DOHH2 (cell line): ENCODE data around the gene ELAVL3.

ENCODE experiments used
- H3F3A ChIP-seq: fragments of 200-600 bp; sonication (generic), shearing (Covaris generic); 2 replicates; pipeline ENCODE4 v1.6.0; 2016; ENCODE audit warnings: antibody characterized with exemption, mild to moderate bottlenecking; ENCODE audit not compliant: control insufficient read depth, insufficient read depth
- H3K27ac ChIP-seq: fragments of 200-600 bp; sonication (generic); 2 replicates; pipeline ENCODE4 v1.5.1; 2014; ENCODE audit warnings: low read depth, mild to moderate bottlenecking, low read length, moderate library complexity
- H3K27me3 ChIP-seq: fragments of 200-600 bp; sonication (generic); 2 replicates; pipeline ENCODE4 v1.6.1; 2014; ENCODE audit warnings: mild to moderate bottlenecking, low read length, mixed read lengths; ENCODE audit not compliant: control insufficient read depth
- H3K36me3 ChIP-seq: fragments of 200-600 bp; sonication (generic); 2 replicates; pipeline ENCODE4 v1.6.1; 2014; ENCODE audit warnings: mild to moderate bottlenecking, low read length, moderate library complexity, mixed read lengths; ENCODE audit not compliant: control insufficient read depth
- H3K4me1 ChIP-seq: fragments of 200-600 bp; sonication (generic); 2 replicates; pipeline ENCODE4 v1.6.1; 2014; ENCODE audit warnings: mild to moderate bottlenecking, low read length, mixed read lengths; ENCODE audit not compliant: control insufficient read depth
- H3K4me2 ChIP-seq: fragments of 200-600 bp; sonication (generic); 2 replicates; pipeline ENCODE4 v1.6.0; 2014; ENCODE audit warnings: mild to moderate bottlenecking, low read length, moderate library complexity
- H3K4me3 ChIP-seq: fragments of 200-600 bp; sonication (generic); 2 replicates; pipeline ENCODE4 v1.5.1; 2014; ENCODE audit warnings: mild to moderate bottlenecking, low read length, mixed read lengths
- H3K79me2 ChIP-seq: fragments of 200-600 bp; sonication (generic); 2 replicates; pipeline ENCODE4 v1.6.1; 2014; ENCODE audit warnings: mild to moderate bottlenecking, low read length, mixed read lengths; ENCODE audit not compliant: control insufficient read depth
- H3K9me2 ChIP-seq: fragments of 200-600 bp; sonication (generic); replicated peaks from 2 replicates; pipeline ENCODE4 v1.6.1; 2014; ENCODE audit warnings: mild to moderate bottlenecking, low read length, mixed read lengths; ENCODE audit not compliant: control insufficient read depth
- H3K9me3 ChIP-seq: fragments of 200-600 bp; sonication (generic); 2 replicates; pipeline ENCODE4 v1.6.1; 2014; ENCODE audit warnings: antibody characterized with exemption, low read length, mixed read lengths; ENCODE audit not compliant: control insufficient read depth, insufficient read depth
- H4K20me1 ChIP-seq: fragments of 200-600 bp; sonication (generic); 2 replicates; pipeline ENCODE4 v1.6.0; 2014; ENCODE audit warnings: low read depth, mild to moderate bottlenecking, antibody characterized with exemption, low read length, moderate library complexity; ENCODE audit not compliant: control insufficient read depth, insufficient read depth
- EZH2phosphoT487 ChIP-seq: fragments of 200-600 bp; sonication (generic); IDR thresholded peaks from 2 replicates; pipeline ENCODE4 v1.6.1; 2017; ENCODE audit warnings: borderline replicate concordance, mild to moderate bottlenecking, antibody characterized with exemption, low read length, moderate library complexity, mixed read lengths
- TF ChIP-seq, protein P1 (sequence below): fragments of 200-600 bp; sonication (generic); IDR thresholded peaks from one replicate; pipeline ENCODE4 v1.5.1; 2014; ENCODE audit warnings: antibody characterized with exemption, mild to moderate bottlenecking, low read depth, low read length; ENCODE audit not compliant: poor library complexity, severe bottlenecking

The ELAVL3 gene

GRCh38 chr19:11519138-11519537 lies 38.3 kb upstream of the ELAVL3 start:
- TF ChIP-seq, protein P1, sequence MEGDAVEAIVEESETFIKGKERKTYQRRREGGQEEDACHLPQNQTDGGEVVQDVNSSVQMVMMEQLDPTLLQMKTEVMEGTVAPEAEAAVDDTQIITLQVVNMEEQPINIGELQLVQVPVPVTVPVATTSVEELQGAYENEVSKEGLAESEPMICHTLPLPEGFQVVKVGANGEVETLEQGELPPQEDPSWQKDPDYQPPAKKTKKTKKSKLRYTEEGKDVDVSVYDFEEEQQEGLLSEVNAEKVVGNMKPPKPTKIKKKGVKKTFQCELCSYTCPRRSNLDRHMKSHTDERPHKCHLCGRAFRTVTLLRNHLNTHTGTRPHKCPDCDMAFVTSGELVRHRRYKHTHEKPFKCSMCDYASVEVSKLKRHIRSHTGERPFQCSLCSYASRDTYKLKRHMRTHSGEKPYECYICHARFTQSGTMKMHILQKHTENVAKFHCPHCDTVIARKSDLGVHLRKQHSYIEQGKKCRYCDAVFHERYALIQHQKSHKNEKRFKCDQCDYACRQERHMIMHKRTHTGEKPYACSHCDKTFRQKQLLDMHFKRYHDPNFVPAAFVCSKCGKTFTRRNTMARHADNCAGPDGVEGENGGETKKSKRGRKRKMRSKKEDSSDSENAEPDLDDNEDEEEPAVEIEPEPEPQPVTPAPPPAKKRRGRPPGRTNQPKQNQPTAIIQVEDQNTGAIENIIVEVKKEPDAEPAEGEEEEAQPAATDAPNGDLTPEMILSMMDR: no peak
- no peak for TF ChIP-seq EZH2phosphoT487
- peaks cover 11% of the 10 kb centered on the region for H3K79me2 ChIP-seq
- H3K4me3 ChIP-seq: no peak overlapping the region
- H3K36me3 ChIP-seq: peaks cover 25% of the 10 kb centered on the region
- H3K4me1 ChIP-seq: no peaks in the 10 kb centered on the region
- H3K4me2 ChIP-seq: no peak overlapping the region
- no peaks in the 10 kb centered on the region for H3K9me2 ChIP-seq
- no peak overlapping the region for H3K27ac ChIP-seq
- H3F3A ChIP-seq: no peaks in the 10 kb centered on the region
- H3K27me3 ChIP-seq: no peaks in the 10 kb centered on the region
- no peaks in the 10 kb centered on the region for H4K20me1 ChIP-seq
- no peaks in the 10 kb centered on the region for H3K9me3 ChIP-seq

- Histone ChIP-seq H3K27me3 (no peaks in the 10 kb centered on the region), H3K27ac (no peak overlapping the region), H3K36me3 (peaks cover 26% of the 10 kb centered on the region), H3K4me2 (no peak overlapping the region), H3K9me2 (no peaks in the 10 kb centered on the region), H3K4me3 (no peak overlapping the region), H4K20me1 (no peaks in the 10 kb centered on the region), H3F3A (no peaks in the 10 kb centered on the region), H3K9me3 (no peaks in the 10 kb centered on the region), H3K4me1 (no peaks in the 10 kb centered on the region), H3K79me2 (no peaks in the 10 kb centered on the region)
- TF ChIP-seq, protein P1: no peak
- no peak for TF ChIP-seq EZH2phosphoT487
Observed at GRCh38 chr19:11513946-11514345, 33.1 kb upstream of the ELAVL3 start.

GRCh38 chr19:11510444-11510843 lies 29.6 kb upstream of the ELAVL3 start:
- peaks cover 27% of the 10 kb centered on the region for H3K36me3 ChIP-seq
- no peaks in the 10 kb centered on the region for H3F3A ChIP-seq
- H3K9me3 ChIP-seq: no peaks in the 10 kb centered on the region
- no peak overlapping the region for H3K27ac ChIP-seq
- no peak overlapping the region for H3K4me2 ChIP-seq
- H3K79me2 ChIP-seq: peaks cover 18% of the 10 kb centered on the region
- peaks cover 18% of the 10 kb centered on the region for H3K4me1 ChIP-seq
- no peaks in the 10 kb centered on the region for H3K9me2 ChIP-seq
- H3K4me3 ChIP-seq: no peak overlapping the region
- no peaks in the 10 kb centered on the region for H3K27me3 ChIP-seq
- TF ChIP-seq, protein P1: no peak
- no peak for TF ChIP-seq EZH2phosphoT487
- no peaks in the 10 kb centered on the region for H4K20me1 ChIP-seq
